Measurements from ENCODE around the gene FBL. TPM values are rescaled to one million over a fixed set of nuclear protein-coding genes. Genes with fewer than 3 reads are reported as not detected.
A peak's percentile ranks its signal among the peaks of the same experiment; 100 is the strongest.
"Not testable (repeated sequence)": the region's sequence is repeated elsewhere in the genome, so short reads cannot be mapped to it uniquely, and the experiment has no call there.

Gene FBL
- total RNA-seq: 195 TPM

DNA sequence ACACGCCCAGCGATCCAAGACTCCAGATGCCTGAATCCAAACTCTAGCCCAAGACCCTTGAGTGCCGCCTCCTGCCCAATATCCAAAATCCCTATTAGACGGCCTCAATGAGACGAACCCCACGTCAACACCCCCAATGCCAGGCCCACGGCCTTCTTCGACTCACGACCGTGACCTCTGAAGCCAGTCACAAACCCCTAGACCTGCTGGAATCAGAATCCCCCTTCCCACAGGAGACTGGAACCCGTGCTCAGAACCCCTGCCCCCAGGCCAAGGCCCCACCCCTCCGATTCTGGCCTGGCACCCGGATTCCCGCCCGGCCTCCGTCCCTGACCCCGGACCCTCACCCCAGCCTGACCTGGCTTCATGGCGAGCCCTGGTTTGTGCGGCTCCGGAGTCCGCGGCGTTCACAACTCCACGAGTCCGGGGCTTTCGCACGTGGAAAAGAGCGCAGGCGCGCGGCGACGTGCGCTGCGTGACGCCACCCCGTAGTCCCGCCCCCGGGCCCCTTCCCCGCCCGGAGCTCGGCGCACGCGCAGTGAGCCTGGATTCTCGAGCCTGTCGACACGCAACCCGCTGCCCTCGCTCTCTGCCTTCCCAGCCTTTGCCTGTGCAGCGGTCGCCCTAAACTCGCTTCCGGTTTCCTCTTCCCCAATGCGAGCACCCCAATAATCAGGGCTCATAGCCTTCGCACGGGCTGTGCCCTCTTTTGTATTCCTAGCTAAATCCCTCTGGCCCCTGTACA is at the start of gene FBL:
FBL (minus strand) TSS at position 447 of the 745 bp plus-strand sequence; CDS start at position 368, 79 bp downstream.
- H3K27me3 ChIP-seq (ENCODE audit: insufficient read depth, low read length): no peaks in the 10 kb centered on the region
- peaks cover 33% of the 10 kb centered on the region for H3K4me1 ChIP-seq (ENCODE audit: insufficient read depth, low read length)
- no peaks in the 10 kb centered on the region for H3K9me3 ChIP-seq (ENCODE audit: low read depth, low read length)
- H3K4me3 ChIP-seq (ENCODE audit: low read length): peak within 1 kb of the TSS; percentile 76

DNA sequence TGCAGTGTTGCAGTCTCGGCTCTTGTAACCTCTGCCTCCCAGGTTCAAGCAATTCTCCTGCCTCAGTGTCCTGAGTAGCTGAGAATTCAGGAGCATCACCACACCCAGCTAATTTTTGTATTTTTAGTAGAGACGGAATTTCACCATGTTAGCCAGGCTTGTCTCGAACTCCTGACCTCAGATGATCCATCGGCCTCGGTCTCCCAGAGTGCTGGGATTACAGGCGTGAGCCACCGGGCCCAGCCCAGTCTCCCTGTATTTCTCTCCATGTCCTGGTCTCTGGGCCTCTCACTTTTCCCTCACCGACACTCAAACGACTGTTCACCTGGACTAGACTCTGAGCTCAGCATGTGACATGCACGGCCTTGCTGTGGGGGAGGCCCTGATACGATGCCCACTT is 48.9 kb upstream of the FBL start:
- H3K4me1 ChIP-seq (ENCODE audit: insufficient read depth, low read length); H3K27me3 ChIP-seq (ENCODE audit: insufficient read depth, low read length); H3K9me3 ChIP-seq (ENCODE audit: low read depth, low read length); H3K4me3 ChIP-seq (ENCODE audit: low read length): not testable (repeated sequence)

DNA sequence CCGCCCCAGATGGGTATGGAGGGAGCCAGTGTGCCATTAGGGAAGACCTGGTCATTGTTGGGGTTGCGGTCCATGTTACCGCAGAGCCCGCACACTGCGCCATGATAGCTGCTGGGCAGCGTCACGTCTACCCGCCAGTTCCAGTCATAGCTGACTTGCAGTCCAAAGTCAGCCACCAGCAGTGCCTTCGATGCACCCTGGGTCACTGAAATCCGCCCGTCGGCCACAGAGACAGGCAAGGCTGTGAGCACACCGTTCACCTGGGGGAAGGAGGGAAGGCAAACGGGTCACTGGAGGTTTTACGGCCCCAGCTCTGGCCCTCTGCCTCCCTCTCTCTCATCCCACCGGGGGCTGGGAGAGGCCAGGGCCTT is 48.0 kb upstream of the FBL start:
- H3K9me3 ChIP-seq (ENCODE audit: low read depth, low read length); H3K27me3 ChIP-seq (ENCODE audit: insufficient read depth, low read length); H3K4me1 ChIP-seq (ENCODE audit: insufficient read depth, low read length); H3K4me3 ChIP-seq (ENCODE audit: low read length): not testable (repeated sequence)

DNA sequence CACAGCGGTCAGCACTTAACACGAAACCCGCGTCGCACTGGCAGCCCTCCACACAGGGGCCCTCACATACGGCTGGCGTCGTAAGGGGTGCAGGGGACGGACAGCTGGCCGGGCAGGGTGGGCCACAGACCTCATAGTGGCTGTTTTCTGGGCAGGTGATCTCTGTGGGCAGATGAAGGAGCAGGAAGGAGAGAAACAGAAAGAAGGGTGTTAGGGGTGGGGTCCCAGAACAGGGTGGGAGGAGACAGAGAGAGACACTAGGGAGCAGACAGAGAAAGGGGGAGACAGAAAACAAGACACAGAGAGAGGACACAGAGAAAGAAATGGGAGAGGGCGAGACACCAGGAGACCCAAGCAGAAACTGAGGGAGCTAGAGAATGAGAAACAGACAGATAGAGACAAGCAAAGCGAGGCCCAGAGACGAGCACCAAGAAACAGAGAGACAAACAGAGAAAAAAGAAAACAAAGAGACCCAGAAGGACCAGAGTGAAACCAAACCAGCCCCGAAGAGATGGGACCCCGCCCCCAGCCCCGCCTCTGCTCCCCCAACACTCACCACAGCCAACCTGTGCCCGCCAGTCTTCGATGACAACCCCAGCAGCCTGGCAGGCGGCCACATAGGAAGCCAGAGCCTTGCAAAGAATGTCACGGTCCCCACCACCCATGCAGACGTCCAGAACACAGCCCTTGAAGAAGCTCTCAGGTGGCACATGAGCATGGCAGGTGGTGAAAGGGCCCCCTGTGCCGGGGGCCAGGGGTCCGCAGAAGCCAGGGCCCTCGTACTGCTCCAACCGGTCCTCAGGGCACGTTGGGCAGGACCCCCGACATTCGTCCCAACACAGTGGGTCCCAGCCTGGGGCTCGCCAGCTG is 47.4 kb upstream of the FBL start:
- H3K4me3 ChIP-seq (ENCODE audit: low read length); H3K9me3 ChIP-seq (ENCODE audit: low read depth, low read length); H3K4me1 ChIP-seq (ENCODE audit: insufficient read depth, low read length); H3K27me3 ChIP-seq (ENCODE audit: insufficient read depth, low read length): not testable (repeated sequence)

DNA sequence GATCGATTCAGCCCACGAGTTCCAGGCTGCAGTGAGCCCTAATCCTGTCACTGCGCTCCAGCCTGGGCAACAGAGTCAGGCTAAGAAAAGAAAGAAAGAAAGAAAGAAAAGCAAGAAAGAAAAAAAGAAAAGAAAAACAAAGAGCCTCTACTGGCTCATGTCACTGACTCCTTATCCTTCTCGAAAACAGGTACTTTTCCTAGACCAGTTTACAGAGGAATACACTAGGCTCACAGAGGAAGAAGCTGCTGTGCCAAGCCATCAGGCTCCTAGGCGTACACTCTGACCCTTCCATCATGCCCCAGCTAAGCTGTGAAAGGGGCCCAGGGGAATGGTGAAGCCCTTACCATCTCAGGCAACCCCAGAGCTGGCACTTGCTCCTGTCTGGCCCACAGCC is 46.3 kb upstream of the FBL start:
- H3K4me1 ChIP-seq (ENCODE audit: insufficient read depth, low read length); H3K27me3 ChIP-seq (ENCODE audit: insufficient read depth, low read length); H3K4me3 ChIP-seq (ENCODE audit: low read length); H3K9me3 ChIP-seq (ENCODE audit: low read depth, low read length): not testable (repeated sequence)

DNA sequence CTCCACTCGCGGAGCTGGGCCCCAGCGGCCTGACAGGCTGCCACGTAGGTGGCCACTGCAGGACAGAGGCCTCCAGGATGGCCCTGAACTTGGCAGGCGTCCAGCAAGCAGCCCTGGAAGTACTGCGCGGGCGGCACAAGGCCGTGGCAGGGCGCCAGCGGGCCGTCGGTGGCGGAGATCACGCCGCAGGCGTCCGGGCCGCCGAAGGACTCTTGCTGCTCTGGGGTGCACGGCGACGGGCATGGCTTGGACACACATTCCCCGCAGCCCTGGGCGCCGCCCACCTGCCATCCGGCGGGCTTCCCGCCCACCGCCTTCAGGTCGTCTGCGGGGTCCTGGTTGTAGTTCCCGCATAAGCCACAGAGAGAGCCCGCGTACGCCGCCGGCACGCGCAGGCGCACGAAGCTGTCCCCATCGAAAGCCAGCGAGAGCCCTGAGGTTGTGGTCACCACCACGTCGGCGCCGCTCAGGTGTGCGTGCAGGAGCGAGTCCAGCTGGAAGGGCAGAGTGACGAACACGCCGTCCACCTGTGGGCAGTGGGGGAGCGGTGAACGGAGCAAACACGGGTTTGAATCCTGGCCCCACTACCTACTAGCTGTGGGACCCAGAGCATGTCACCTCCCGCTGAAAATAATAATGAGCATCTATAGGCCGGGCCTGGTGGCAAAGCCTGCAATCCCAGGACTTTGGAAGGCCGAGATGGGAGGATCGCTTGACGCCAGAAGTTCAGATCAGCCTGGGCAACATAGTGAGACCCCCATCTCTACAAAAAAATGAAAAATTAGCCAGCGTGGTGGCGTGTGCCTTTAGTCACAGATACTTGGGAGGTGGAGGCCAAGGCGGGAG is 45.7 kb upstream of the FBL start:
- H3K4me1 ChIP-seq (ENCODE audit: insufficient read depth, low read length); H3K4me3 ChIP-seq (ENCODE audit: low read length); H3K27me3 ChIP-seq (ENCODE audit: insufficient read depth, low read length); H3K9me3 ChIP-seq (ENCODE audit: low read depth, low read length): not testable (repeated sequence)

DNA sequence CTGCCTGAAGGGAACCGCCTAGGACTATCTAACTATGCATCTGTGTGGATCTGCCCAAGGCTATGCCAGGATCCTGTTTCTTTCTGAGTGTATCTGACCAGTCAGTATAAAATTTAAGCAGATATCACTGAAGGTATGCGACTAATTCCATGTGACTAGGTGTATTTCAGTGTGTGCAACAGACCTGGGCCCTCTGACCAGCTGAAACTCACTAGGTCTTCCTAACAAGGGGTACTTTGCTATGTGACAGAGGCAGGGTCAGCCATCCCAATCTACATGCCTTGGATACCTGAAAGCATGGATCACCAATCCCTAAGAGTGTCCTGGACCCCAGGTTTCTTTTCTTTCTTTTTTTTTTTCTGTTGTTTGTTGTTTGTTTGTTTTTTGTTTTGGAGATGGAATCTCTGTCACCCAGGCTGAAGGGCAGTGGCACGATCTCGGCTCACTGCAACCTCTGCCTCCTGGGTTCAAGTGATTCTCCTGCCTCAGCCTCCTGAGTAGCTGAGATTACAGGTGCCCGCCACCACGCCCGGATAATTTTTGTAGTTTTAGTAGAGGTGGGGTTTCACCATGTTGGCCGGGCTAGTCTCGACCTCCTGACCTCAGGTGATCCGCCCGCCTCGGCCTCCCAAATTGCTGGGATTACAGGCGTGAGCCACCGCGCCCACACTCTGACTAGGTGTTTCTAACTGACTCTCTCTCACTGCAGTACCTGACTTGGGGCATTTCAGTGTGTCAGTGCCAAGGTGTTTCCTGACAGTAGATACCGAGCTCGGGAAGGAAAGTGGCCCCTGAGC is 44.8 kb upstream of the FBL start:
- no peaks in the 10 kb centered on the region for H3K4me1 ChIP-seq (ENCODE audit: insufficient read depth, low read length)
- no peaks in the 10 kb centered on the region for H3K9me3 ChIP-seq (ENCODE audit: low read depth, low read length)
- no peaks in the 10 kb centered on the region for H3K27me3 ChIP-seq (ENCODE audit: insufficient read depth, low read length)
- H3K4me3 ChIP-seq (ENCODE audit: low read length): no peak overlapping the region

DNA sequence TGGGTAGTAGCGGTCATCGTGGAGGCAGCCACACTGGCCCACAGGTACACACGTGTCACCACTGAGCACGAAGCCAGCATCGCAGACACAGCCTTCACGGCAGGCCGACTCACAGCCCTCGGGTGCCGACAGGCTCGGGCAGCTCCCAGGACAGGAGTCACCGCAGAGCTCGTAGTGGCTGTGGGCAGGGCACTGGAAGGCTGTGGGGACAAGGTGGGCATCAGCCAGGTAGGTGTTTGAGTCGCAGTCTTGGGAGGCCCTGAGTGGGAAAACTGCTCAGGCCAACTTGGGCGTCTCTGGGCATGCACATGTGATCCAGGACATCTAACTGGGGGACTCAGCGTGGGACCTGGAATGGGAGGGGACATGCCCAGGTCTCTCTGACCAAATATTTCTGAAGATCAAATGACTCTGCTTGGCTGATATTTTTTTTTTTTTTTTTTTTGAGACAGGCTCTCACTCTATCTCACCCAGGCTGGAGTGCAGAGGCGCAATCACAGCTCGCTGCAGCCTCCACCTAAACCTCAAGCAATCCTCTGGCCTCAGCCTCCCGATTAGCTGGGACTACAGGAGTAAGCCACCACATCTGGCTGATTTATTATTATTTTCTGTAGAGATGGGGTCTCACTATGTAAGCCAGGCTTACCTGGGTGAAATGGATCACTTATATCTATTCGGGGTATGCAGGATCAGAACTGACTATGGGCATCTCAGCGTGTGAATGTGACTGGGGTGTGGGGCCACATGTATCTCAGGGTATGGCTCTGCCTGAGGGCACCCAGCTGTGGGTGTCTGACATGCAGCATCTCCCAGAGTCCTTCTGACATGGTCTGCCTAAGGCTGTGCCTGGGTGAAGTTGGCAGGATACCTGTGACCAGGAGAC is 43.9 kb upstream of the FBL start:
- not testable (repeated sequence) for H3K9me3 ChIP-seq (ENCODE audit: low read depth, low read length); H3K4me3 ChIP-seq (ENCODE audit: low read length); H3K4me1 ChIP-seq (ENCODE audit: insufficient read depth, low read length); H3K27me3 ChIP-seq (ENCODE audit: insufficient read depth, low read length)

DNA sequence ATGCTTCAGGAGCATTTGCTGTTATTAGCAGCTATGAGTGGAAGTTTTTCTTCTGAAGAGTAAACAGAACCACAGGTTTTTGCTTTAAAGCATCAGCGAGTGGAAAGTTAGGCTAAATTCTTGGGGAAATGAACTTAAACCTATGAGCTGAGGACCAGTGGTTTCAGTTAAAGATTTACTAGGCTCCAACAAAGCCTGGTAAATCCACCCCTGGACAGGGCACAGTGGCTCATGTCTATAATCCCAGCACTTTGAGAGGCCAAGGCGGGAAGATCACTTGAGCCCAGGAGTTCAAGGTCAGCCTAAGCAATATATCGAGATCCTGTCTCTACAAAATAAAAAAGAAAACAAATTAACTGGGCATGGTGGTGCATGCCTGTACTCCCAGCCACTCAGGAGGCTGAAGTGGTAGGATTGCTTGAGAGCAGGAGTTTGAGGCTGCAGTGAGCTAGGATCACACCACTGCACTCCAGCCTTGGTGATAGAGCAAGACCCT is 41.3 kb upstream of the FBL start:
- H3K4me1 ChIP-seq (ENCODE audit: insufficient read depth, low read length); H3K9me3 ChIP-seq (ENCODE audit: low read depth, low read length); H3K4me3 ChIP-seq (ENCODE audit: low read length); H3K27me3 ChIP-seq (ENCODE audit: insufficient read depth, low read length): not testable (repeated sequence)

DNA sequence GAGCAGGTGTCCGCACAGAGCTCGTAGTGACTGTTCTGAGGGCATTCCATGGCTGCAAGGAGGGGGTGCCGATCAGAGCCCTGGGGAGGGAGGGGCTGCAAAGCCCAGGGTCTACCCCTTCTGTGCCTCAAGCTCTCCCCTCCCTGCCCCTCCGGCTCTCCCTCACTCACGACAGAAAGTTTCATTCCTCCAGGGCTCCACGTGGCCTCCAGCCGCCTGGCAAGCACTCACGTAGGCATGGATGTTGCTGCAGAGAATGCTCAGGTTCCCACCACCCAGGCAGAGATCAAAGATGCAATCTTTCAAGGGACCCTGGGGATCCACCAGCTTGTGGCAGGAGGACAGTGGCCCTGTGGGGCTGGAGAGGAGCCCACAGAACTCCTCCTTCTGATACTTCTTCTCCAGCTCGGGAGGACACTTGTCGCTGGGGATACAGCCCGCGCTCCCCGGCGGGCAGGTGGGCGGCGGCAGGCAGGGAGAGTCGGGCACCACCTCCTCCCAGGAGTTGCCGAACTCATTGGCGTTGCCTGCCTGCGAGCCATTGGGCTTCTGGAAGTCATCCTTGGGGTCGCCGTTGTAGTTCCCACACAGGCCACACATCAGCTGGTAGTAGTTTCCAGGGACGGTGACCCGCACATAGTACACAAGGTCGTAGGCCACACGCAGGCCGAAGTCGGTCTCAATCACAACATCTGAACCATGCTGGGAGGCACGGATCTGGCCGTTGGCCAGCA is 39.8 kb upstream of the FBL start:
- H3K9me3 ChIP-seq (ENCODE audit: low read depth, low read length); H3K4me3 ChIP-seq (ENCODE audit: low read length); H3K27me3 ChIP-seq (ENCODE audit: insufficient read depth, low read length); H3K4me1 ChIP-seq (ENCODE audit: insufficient read depth, low read length): not testable (repeated sequence)

DNA sequence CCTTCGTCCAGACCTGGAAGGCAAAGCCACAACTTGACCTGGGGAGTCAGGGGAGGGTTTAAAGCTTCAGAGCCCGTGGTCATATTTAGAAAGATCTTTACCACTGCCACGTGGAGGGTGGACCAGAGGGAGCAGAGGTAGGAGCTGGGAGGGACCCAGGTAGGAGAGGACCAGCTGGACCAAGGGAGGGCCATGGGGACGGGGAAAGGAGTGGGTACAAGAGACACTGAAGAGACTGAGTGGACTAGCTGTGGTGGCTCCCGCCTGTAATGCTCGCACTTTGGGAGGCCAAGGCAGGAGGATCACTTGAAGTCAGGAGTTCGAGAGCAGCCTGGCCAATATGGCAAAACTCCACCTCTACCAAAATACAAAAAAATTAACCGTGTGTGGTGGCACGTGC is 38.5 kb upstream of the FBL start:
- H3K4me1 ChIP-seq (ENCODE audit: insufficient read depth, low read length); H3K27me3 ChIP-seq (ENCODE audit: insufficient read depth, low read length); H3K9me3 ChIP-seq (ENCODE audit: low read depth, low read length); H3K4me3 ChIP-seq (ENCODE audit: low read length): not testable (repeated sequence)

DNA sequence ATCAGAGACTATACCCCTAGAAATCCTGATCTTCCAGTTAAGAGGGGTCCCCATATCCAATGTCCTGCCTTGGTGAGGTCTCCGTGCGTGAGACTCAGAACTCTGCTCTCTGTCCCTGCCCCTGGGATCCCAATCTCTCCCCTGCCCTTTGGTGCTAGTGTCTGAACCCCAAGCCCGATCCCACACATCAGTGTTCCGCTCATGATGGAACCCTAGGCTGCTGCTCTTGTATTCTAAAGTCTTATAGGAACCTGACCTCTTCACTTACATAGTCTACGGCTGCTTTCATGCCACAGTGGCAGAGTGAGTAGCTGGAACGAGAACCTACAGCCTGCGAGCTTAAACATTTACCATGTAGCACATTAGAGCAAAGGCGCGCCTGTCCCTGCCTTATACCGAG is 36.5 kb upstream of the FBL start:
- not testable (repeated sequence) for H3K4me3 ChIP-seq (ENCODE audit: low read length); H3K9me3 ChIP-seq (ENCODE audit: low read depth, low read length); H3K4me1 ChIP-seq (ENCODE audit: insufficient read depth, low read length); H3K27me3 ChIP-seq (ENCODE audit: insufficient read depth, low read length)

DNA sequence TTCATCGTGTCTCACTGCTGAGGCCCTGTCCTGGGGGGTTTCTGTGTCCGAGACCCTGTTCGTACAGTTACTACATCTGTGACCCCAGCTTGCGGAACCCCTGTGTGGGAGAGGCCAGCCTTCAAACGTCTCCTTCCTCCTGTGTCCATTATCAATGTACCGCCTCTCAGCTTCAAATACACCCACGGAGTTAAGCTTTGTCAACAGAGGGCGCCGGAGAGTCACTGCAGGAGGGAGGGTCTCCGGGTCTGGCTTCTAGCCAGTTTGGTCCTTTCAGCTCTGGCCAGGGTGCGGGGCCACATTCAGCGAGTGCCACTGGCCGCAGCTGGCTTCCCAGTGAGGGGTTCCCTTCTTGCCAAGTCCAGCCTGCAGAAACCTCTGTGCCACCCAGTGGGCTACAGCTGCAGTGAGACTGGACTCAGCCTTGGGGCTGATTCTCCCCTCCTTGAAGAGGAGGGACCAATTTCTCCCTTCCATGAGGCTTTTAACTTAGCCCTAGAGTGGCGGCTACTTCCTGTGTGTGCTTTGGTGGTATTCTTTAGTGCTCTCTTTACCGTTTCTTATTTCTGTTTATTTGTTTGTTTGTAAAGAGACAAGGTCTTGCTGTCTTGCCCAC is 35.4 kb upstream of the FBL start:
- not testable (repeated sequence) for H3K4me1 ChIP-seq (ENCODE audit: insufficient read depth, low read length); H3K9me3 ChIP-seq (ENCODE audit: low read depth, low read length); H3K27me3 ChIP-seq (ENCODE audit: insufficient read depth, low read length); H3K4me3 ChIP-seq (ENCODE audit: low read length)
